K562 (cell line): ENCODE measurements around the gene KAZN. TPM values are rescaled to one million over a fixed set of nuclear protein-coding genes. Genes with fewer than 3 reads are reported as not detected.
A peak's percentile ranks its signal among the peaks of the same experiment; 100 is the strongest.

Experiments
- ATAC-seq: fragments of 200-7000 bp; cut with Tn5 transposase; 3 replicates; pipeline ENCODE4 v1.9.1; 2020; ENCODE audit warnings: moderate library complexity
- BruUV-seq: library from RNA; stranded (reverse); fragments of 400-500 nt; replicated peaks from 2 replicates; lab custom pipeline; 2021; lab: Mats Ljungman, UMichigan
- CTCF ChIA-PET: fragments of 300-600 bp; formaldehyde crosslinking; extraction: SDS; loops from one replicate; lab custom pipeline; 2021; ENCODE audit warnings: low intra/inter-chr PET ratio; lab: Yijun Ruan, JAX
- POLR2A ChIA-PET: fragments of 300-600, 350-650 bp; sonication (Branson Sonifier 250); formaldehyde crosslinking; extraction: SDS; loops from one replicate; lab custom pipeline; 2021; ENCODE audit warnings: antibody characterized with exemption, inconsistent platforms; lab: Yijun Ruan, JAX
- DNase-seq, 4 experiments: peaks; one replicate each; pipeline versions ENCODE4 v3.0.0 to v3.0.0-alpha.2; 2011 to 2018; ENCODE audit warnings: low spot score in 3 of 4, mixed read lengths in 3 of 4; ENCODE audit errors: extremely low read depth in 1 of 4
- FAIRE-seq: peaks from 2 replicates; lab custom pipeline; 2011; peaks lifted over from hg19 to GRCh38; lab: Jason Lieb, UNC
- H2AFZ ChIP-seq: 2 replicates; pipeline ENCODE4 v1.6.0; 2011; ENCODE audit warnings: low read depth, low read length, control low read depth, inconsistent platforms
- H3K27ac ChIP-seq: fragments of 200-600 bp; 3 replicates; pipeline ENCODE4 v1.8.0; 2011; ENCODE audit warnings: low read depth, mild to moderate bottlenecking, control low read depth, inconsistent platforms, low read length, moderate library complexity, mixed read lengths; ENCODE audit errors: extremely low read depth
- H3K27me3 ChIP-seq, 2 experiments: fragments of 300-600 bp in 1 of 2; 2 replicates in 1 of 2; 3 replicates in 1 of 2; pipeline versions ENCODE4 v1.6.0 to v1.8.0; 2011; ENCODE audit warnings: inconsistent platforms in 2 of 2, low read length in 2 of 2, mild to moderate bottlenecking in 1 of 2, mixed read lengths in 1 of 2, moderate library complexity in 1 of 2; ENCODE audit not compliant: control insufficient read depth in 2 of 2, insufficient read depth in 2 of 2
- H3K36me3 ChIP-seq: fragments of 300-600 bp; 3 replicates; pipeline ENCODE4 v1.8.0; 2011; ENCODE audit warnings: mild to moderate bottlenecking, low read length, inconsistent platforms; ENCODE audit not compliant: control insufficient read depth, insufficient read depth
- H3K4me1 ChIP-seq, 2 experiments: fragments of 200-600 bp in 1 of 2; replicated peaks in 1 of 2; 2 replicates in 1 of 2; 3 replicates in 1 of 2; pipeline versions ENCODE4 v1.5.1 to v1.8.0; 2011; ENCODE audit warnings: inconsistent platforms in 2 of 2, low read length in 2 of 2, mild to moderate bottlenecking in 1 of 2, mixed read lengths in 1 of 2, moderate library complexity in 1 of 2; ENCODE audit not compliant: control insufficient read depth in 2 of 2, insufficient read depth in 2 of 2
- H3K4me2 ChIP-seq: 2 replicates; pipeline ENCODE4 v1.6.1; 2011; ENCODE audit warnings: low read length, control low read depth, inconsistent platforms, mixed read lengths; ENCODE audit not compliant: insufficient read depth
- H3K4me3 ChIP-seq: fragments of 200-600 bp; sonication (generic), shearing (Covaris generic); 2 replicates; pipeline ENCODE4 v1.5.1; 2016; ENCODE audit warnings: control low read depth, inconsistent platforms
- H3K79me2 ChIP-seq: fragments of 200-600 bp; 3 replicates; pipeline ENCODE4 v1.8.0; 2011; ENCODE audit warnings: low read length, inconsistent platforms; ENCODE audit not compliant: control insufficient read depth, insufficient read depth
- H3K9ac ChIP-seq, 2 experiments: 2 replicates each; pipeline versions ENCODE4 v1.6.0 to v1.6.1; 2011; ENCODE audit warnings: low read depth in 2 of 2, low read length in 2 of 2, control low read depth in 1 of 2, inconsistent platforms in 1 of 2, mild to moderate bottlenecking in 1 of 2, mixed read lengths in 1 of 2; ENCODE audit not compliant: insufficient read depth in 1 of 2
- H3K9me1 ChIP-seq: one replicate; pipeline ENCODE4 v1.6.0; 2011; ENCODE audit warnings: inconsistent platforms, mild to moderate bottlenecking, low read length, moderate library complexity; ENCODE audit not compliant: control insufficient read depth, insufficient read depth
- H3K9me3 ChIP-seq: replicated peaks from 2 replicates; pipeline ENCODE4 v1.5.1; 2011; ENCODE audit warnings: low read depth, low read length, inconsistent platforms; ENCODE audit not compliant: control insufficient read depth, insufficient read depth
- H4K20me1 ChIP-seq: replicated peaks from 2 replicates; pipeline ENCODE4 v1.6.1; 2011; ENCODE audit warnings: low read length, inconsistent platforms, mixed read lengths; ENCODE audit not compliant: control insufficient read depth, insufficient read depth
- CC2D1A ChIP-seq: fragments of 450-650 bp; IDR thresholded peaks from 2 replicates; pipeline ENCODE4 v1.6.1; 2017; ENCODE audit warnings: mild to moderate bottlenecking
- CREB1 ChIP-seq, 2 experiments: sonication (generic) in 1 of 2; formaldehyde crosslinking in 1 of 2; IDR thresholded peaks; 2 replicates each; pipeline versions ENCODE4 v1.6.1 to v1.8.0; 2012 to 2022; ENCODE audit warnings: inconsistent platforms in 1 of 2, mild to moderate bottlenecking in 1 of 2, missing genetic modification reagents in 1 of 2, moderate library complexity in 1 of 2
- CTCF ChIP-seq, 3 experiments: IDR thresholded peaks in 2 of 3; conservative IDR thresholded peaks in 1 of 3; 2 replicates each; pipeline ENCODE4 v1.5.1; 2011 to 2012; ENCODE audit warnings: low read length in 3 of 3, mild to moderate bottlenecking in 3 of 3, control low read depth in 2 of 3, improper control_type of control experiment in 1 of 3, inconsistent platforms in 1 of 3, low read depth in 1 of 3, mixed read lengths in 1 of 3, moderate library complexity in 1 of 3; ENCODE audit not compliant: insufficient read depth in 2 of 3
- CXXC5 ChIP-seq: fragments of 250-450 bp; sonication (Bioruptor Pico); IDR thresholded peaks from 2 replicates; pipeline ENCODE4 v1.8.0; 2022; ENCODE audit warnings: inconsistent platforms, mild to moderate bottlenecking, moderate library complexity
- HCFC1 ChIP-seq: IDR thresholded peaks from 2 replicates; pipeline ENCODE4 v1.6.1; 2012; ENCODE audit warnings: low read depth, low read length, improper control_type of control experiment
- HIVEP1 ChIP-seq: fragments of 250-450 bp; sonication (Bioruptor Pico); IDR thresholded peaks from 2 replicates; pipeline ENCODE4 v1.4.0; 2020; ENCODE audit warnings: mild to moderate bottlenecking
- MEF2A ChIP-seq: IDR thresholded peaks from 2 replicates; pipeline ENCODE4 v1.6.1; 2011; ENCODE audit warnings: low read depth, mild to moderate bottlenecking, low read length, moderate library complexity; ENCODE audit not compliant: control insufficient read depth
- NRF1 ChIP-seq, 2 experiments: fragments of 450-650 bp; IDR thresholded peaks in 1 of 2; conservative IDR thresholded peaks in 1 of 2; 2 replicates each; pipeline ENCODE4 v1.6.1; 2014; ENCODE audit warnings: mild to moderate bottlenecking in 2 of 2
- RB1 ChIP-seq: fragments of 450-650 bp; IDR thresholded peaks from 2 replicates; pipeline ENCODE4 v1.6.1; 2017; ENCODE audit warnings: low read depth, mild to moderate bottlenecking
- RBM22 ChIP-seq: fragments of 200-400 bp; formaldehyde crosslinking; IDR thresholded peaks from 2 replicates; pipeline ENCODE4 v1.6.1; 2018; ENCODE audit warnings: low read length, low read depth; ENCODE audit not compliant: poor library complexity, severe bottlenecking
- RHOXF2B ChIP-seq: fragments of 250-450 bp; sonication (Bioruptor Pico); conservative IDR thresholded peaks from 2 replicates; pipeline ENCODE4 v1.5.1; 2021
- STAG1 ChIP-seq: sonication (generic); formaldehyde crosslinking; IDR thresholded peaks from 2 replicates; pipeline ENCODE4 v1.5.0; 2020; ENCODE audit warnings: missing genetic modification reagents, borderline replicate concordance
- TEAD4 ChIP-seq, 2 experiments: sonication (generic) in 1 of 2; formaldehyde crosslinking in 1 of 2; IDR thresholded peaks; 2 replicates each; pipeline versions ENCODE4 v1.6.1 to v1.8.0; 2012 to 2022; ENCODE audit warnings: borderline replicate concordance in 1 of 2, inconsistent platforms in 1 of 2, low read length in 1 of 2, mild to moderate bottlenecking in 1 of 2, missing genetic modification reagents in 1 of 2
- TFAP4 ChIP-seq: sonication (generic); formaldehyde crosslinking; IDR thresholded peaks from 2 replicates; pipeline ENCODE4 v1.8.0; 2022; ENCODE audit warnings: missing genetic modification reagents, mild to moderate bottlenecking, moderate library complexity, borderline replicate concordance
- ZNF511 ChIP-seq: sonication (generic); formaldehyde crosslinking; IDR thresholded peaks from 2 replicates; pipeline ENCODE4 v1.8.0; 2022; ENCODE audit warnings: mild to moderate bottlenecking, missing genetic modification reagents
- WGBS: fragments of 100-300 bp; shearing (Covaris generic); methylation state at CpG from one replicate; pipeline ENCODE4 v1.1.6; 2016; ENCODE audit warnings: low coverage, mixed read lengths; ENCODE audit not compliant: insufficient coverage; ENCODE audit errors: missing lambda C conversion rate; 5-methylcytosine and 5-hydroxymethylcytosine counted together
- in situ Hi-C: fragments of 300-500 bp; cut with MboI; formaldehyde crosslinking; loops from 4 replicates; pipeline ENCODE4 v1.15.0; 2018; ENCODE audit warnings: inconsistent platforms, mixed read lengths
- intact Hi-C: fragments of 100-400 bp; cut with micrococcal nuclease; formaldehyde crosslinking; loops from 2 replicates; pipeline ENCODE4 v1.14.2; 2022
- polyA plus RNA-seq, 8 experiments: library from polyadenylated mRNA; depleted of rRNA in 4 of 8; stranded (reverse) in 5 of 8; unstranded in 3 of 8; fragments of >200 nt; fragmentation: Nextera tagmentation in 2 of 8; fragmentation: Illumina TruSeq in 1 of 8; extraction: Ambion mirVana in 2 of 8; extraction: Trizol in 1 of 8; gene quantifications; 2 replicates each; pipeline versions ENCODE4 v1.2.1 to v1.2.3, GENCODE V29; 2011 to 2014; ENCODE audit warnings: inconsistent platforms in 1 of 8, missing spikeins in 1 of 8
- total RNA-seq, 7 experiments: library from RNA; depleted of rRNA in 6 of 7; stranded (reverse); fragments of >200 nt in 6 of 7; fragmentation: Illumina TruSeq in 2 of 7; extraction: Trizol in 2 of 7; gene quantifications; 2 replicates each; pipeline versions ENCODE4 v1.2.1 to v1.2.3, GENCODE V29; 2011 to 2021; ENCODE audit warnings: low replicate concordance in 1 of 7

The KAZN gene
- total and polyA plus RNA-seq, 9 of the 15 experiments (the other 6 are each of a cell fraction or from before 2014, with no cell fraction given) = 2.1 to 21.6 (median 5.4) TPM

- no peak overlapping the region for H3K4me2 ChIP-seq
- H3K27ac ChIP-seq = no peak overlapping the region
- WGBS = under 1% methylated on average over 16 of the region's 16 CpGs
- H3K9me3 ChIP-seq = no peaks in the 10 kb centered on the region
- ATAC-seq (peak; percentile 93), DNase-seq (peak; percentile 64 to 73 (median 71)), FAIRE-seq (peak; percentile 99)
- peaks cover 11% of the 10 kb centered on the region for H4K20me1 ChIP-seq
- no peak overlapping the region for H3K4me3 ChIP-seq
- H3K79me2 ChIP-seq = no peaks in the 10 kb centered on the region
- no peak overlapping the region for H3K9ac ChIP-seq
- no peaks in the 10 kb centered on the region for H3K9me1 ChIP-seq
- no TSS peak for BruUV-seq
- no peak overlapping the region for H2AFZ ChIP-seq
- peaks cover 13 to 65% of the 10 kb centered on the region in 2 experiments; a peak in 4 of 5 replicates for H3K27me3 ChIP-seq
- intact Hi-C loops = loop anchor here (5.0 to 10.0 kb wide), 2 partner anchors 355 to 1133 kb away; no protein-coding TSS in a partner anchor
- ChIA-PET CTCF (interaction anchor here (0.6 kb wide), 1 partner anchor 79 kb away, joined by 3 read pairs; no protein-coding TSS in a partner anchor), POLR2A (no interaction called here)
- H3K36me3 ChIP-seq = no peaks in the 10 kb centered on the region
- in situ Hi-C loops = no loop called here
- peaks cover 0 to 2% of the 10 kb centered on the region in 2 experiments; a peak in 1 of 5 replicates for H3K4me1 ChIP-seq
- TF ChIP-seq ZNF511 (CRISPR knock-in tag) = 0 out of 2 replicates have a peak, but pooled peaks have one; percentile 54
- 0 out of 2 replicates have a peak, but pooled peaks have one; percentile 12 for TF ChIP-seq TEAD4 (IDR thresholded peaks at IDR 0.05; ENCODE audit: low read length)
- TF ChIP-seq TEAD4 (CRISPR knock-in tag; IDR thresholded peaks at IDR 0.05; ENCODE audit: borderline replicate concordance) = no peak
- peak; percentile 99 for TF ChIP-seq STAG1 (CRISPR knock-in tag)
- peak; percentile 48; the same call in 1 of the 2 replicates for TF ChIP-seq TFAP4 (CRISPR knock-in tag)
- TF ChIP-seq RHOXF2B (CRISPR knock-in tag) = 0 out of 2 replicates have a peak, but pooled peaks have one; percentile 14
- TF ChIP-seq CXXC5 (CRISPR knock-in tag) = no peak
- no peak for TF ChIP-seq HIVEP1 (CRISPR knock-in tag)
- no peak for TF ChIP-seq MEF2A
- peak; percentile 51 to 71 for TF ChIP-seq NRF1 (conservative IDR thresholded peaks at IDR 0.05 in 1 of 2, IDR thresholded peaks at IDR 0.05 in 1 of 2)
- peak; percentile 86 to 99 (median 93) for TF ChIP-seq CTCF (IDR thresholded peaks at IDR 0.05 in 2 of 3, conservative IDR thresholded peaks at IDR 0.05 in 1 of 3; ENCODE audit: insufficient read depth in 2 of 3, low read depth in 1 of 3, low read length in 3 of 3)
- TF ChIP-seq HCFC1 = 0 out of 2 replicates have a peak, but pooled peaks have one; percentile 20
- TF ChIP-seq RB1 = peak; percentile 60; the same call in 1 of the 2 replicates
- TF ChIP-seq CREB1 (IDR thresholded peaks at IDR 0.05) = no peak
- TF ChIP-seq CREB1 (CRISPR knock-in tag; IDR thresholded peaks at IDR 0.05) = peak; percentile 5; the same call in 1 of the 2 replicates
- no peak for TF ChIP-seq RBM22
- peak; percentile 50; the same call in 1 of the 2 replicates for TF ChIP-seq CC2D1A
Measured at GRCh38 chr1:15100121-15100879, 501.8 kb downstream of the KAZN start.
